Endodermal cell (in vitro differentiated cells): ENCODE results near the gene RBMS3. TPM values are rescaled to one million over a fixed set of nuclear protein-coding genes. Genes with fewer than 3 reads are reported as not detected.

Experiments
- DNase-seq: peaks from one replicate; pipeline ENCODE4 v3.0.0-alpha.2; 2017
- H3K27ac ChIP-seq: 2 replicates; pipeline ENCODE4 v1.5.1; 2013; ENCODE audit warnings: mild to moderate bottlenecking, low read depth, low read length, moderate library complexity
- H3K27me3 ChIP-seq: 2 replicates; pipeline ENCODE4 v1.6.1; 2013; ENCODE audit warnings: mild to moderate bottlenecking, low read length, moderate library complexity; ENCODE audit not compliant: insufficient read depth, control insufficient read depth, poor library complexity, severe bottlenecking
- H3K36me3 ChIP-seq: 2 replicates; pipeline ENCODE4 v1.7.0; 2013; ENCODE audit warnings: mild to moderate bottlenecking, low read length, moderate library complexity; ENCODE audit not compliant: control insufficient read depth, insufficient read depth
- H3K4me1 ChIP-seq: one replicate; pipeline ENCODE4 v1.7.0; 2013; ENCODE audit warnings: low read length; ENCODE audit not compliant: control insufficient read depth, insufficient read depth
- H3K4me3 ChIP-seq: 2 replicates; pipeline ENCODE4 v1.5.1; 2013; ENCODE audit warnings: mild to moderate bottlenecking, low read length, moderate library complexity
- H3K9ac ChIP-seq: 2 replicates; pipeline ENCODE4 v1.6.1; 2013; ENCODE audit warnings: mild to moderate bottlenecking, low read length, moderate library complexity; ENCODE audit not compliant: poor library complexity, severe bottlenecking; ENCODE audit errors: extremely low read depth
- H3K9me3 ChIP-seq: 2 replicates; pipeline ENCODE4 v1.6.1; 2013; ENCODE audit warnings: mild to moderate bottlenecking, low read length, moderate library complexity; ENCODE audit not compliant: control insufficient read depth
- H3K27ac Mint-ChIP-seq: 2 replicates; pipeline ENCODE4 v1.8.0; 2020; ENCODE audit warnings: mixed read lengths
- H3K27me3 Mint-ChIP-seq: 2 replicates; pipeline ENCODE4 v1.8.0; 2021; ENCODE audit warnings: mild to moderate bottlenecking, mixed read lengths; ENCODE audit not compliant: insufficient read depth
- H3K36me3 Mint-ChIP-seq: 2 replicates; pipeline ENCODE4 v1.8.0; 2020; ENCODE audit warnings: low read depth, mixed read lengths
- H3K4me1 Mint-ChIP-seq: 2 replicates; pipeline ENCODE4 v1.8.0; 2020; ENCODE audit warnings: mixed read lengths
- H3K4me3 Mint-ChIP-seq: 2 replicates; pipeline ENCODE4 v1.8.0; 2020; ENCODE audit warnings: mild to moderate bottlenecking, moderate library complexity, mixed read lengths
- H3K9me3 Mint-ChIP-seq: 2 replicates; pipeline ENCODE4 v1.8.0; 2020; ENCODE audit warnings: mild to moderate bottlenecking, mixed read lengths
- CTCF ChIP-seq: fragments of 200-600 bp; sonication (generic); conservative IDR thresholded peaks from 2 replicates; pipeline ENCODE4 v1.5.0; 2021; ENCODE audit warnings: antibody characterized with exemption, mild to moderate bottlenecking
- WGBS, 2 experiments: methylation state at CpG; one replicate each; pipeline versions ENCODE4 v1.1.5 to v1.1.7; 2013; ENCODE audit warnings: missing lambda C conversion rate in 2 of 2, mixed read lengths in 1 of 2; ENCODE audit not compliant: insufficient coverage in 1 of 2, insufficient read length in 1 of 2; 5-methylcytosine and 5-hydroxymethylcytosine counted together
- total RNA-seq, 2 donors: library from RNA; stranded (reverse); fragmentation: NEBNext Ultra II Directional in 1 of 2; extraction: Animal tissue kit (Norgen Biotek cat#: 25700) in 1 of 2; gene quantifications; 2 replicates in 1 of 2; 3 replicates in 1 of 2; pipeline ENCODE4 v1.2.1, GENCODE V29; 2021

Gene RBMS3
- total RNA-seq, 2 donors from 2014 or later = 2.0 to 7.3 TPM

GRCh38 chr3:29335943-29336342, 55.1 kb downstream of the RBMS3 start:
- H3K4me3 ChIP-seq = no peak overlapping the region
- 83 to 86% methylated on average over 2 to 4 of the region's 4 CpGs for WGBS, 2 experiments
- H3K4me1 ChIP-seq = peaks cover 3% of the 10 kb centered on the region
- Mint-ChIP-seq H3K4me1 (peaks cover 14% of the 10 kb centered on the region), H3K4me3 (no peak overlapping the region), H3K27ac (peak overlapping the region; percentile 88), H3K36me3 (no peaks in the 10 kb centered on the region), H3K9me3 (no peaks in the 10 kb centered on the region), H3K27me3 (no peaks in the 10 kb centered on the region)
- H3K9me3 ChIP-seq = no peaks in the 10 kb centered on the region
- H3K9ac ChIP-seq = no peak overlapping the region
- peak overlapping the region; percentile 67 for H3K27ac ChIP-seq
- no peaks in the 10 kb centered on the region for H3K36me3 ChIP-seq
- DNase-seq = no peak
- TF ChIP-seq CTCF = no peak
- no peaks in the 10 kb centered on the region for H3K27me3 ChIP-seq

- no peak for TF ChIP-seq CTCF
- Histone ChIP-seq H3K27ac (no peak overlapping the region), H3K4me1 (peaks cover 3% of the 10 kb centered on the region), H3K9me3 (no peaks in the 10 kb centered on the region), H3K4me3 (no peak overlapping the region), H3K36me3 (no peaks in the 10 kb centered on the region), H3K9ac (no peak overlapping the region), H3K27me3 (no peaks in the 10 kb centered on the region)
- Mint-ChIP-seq H3K9me3 (no peaks in the 10 kb centered on the region), H3K36me3 (no peaks in the 10 kb centered on the region), H3K4me1 (peaks cover 14% of the 10 kb centered on the region), H3K27me3 (no peaks in the 10 kb centered on the region), H3K4me3 (no peak overlapping the region), H3K27ac (peak overlapping the region; percentile 73)
- DNase-seq = no peak
Observed at GRCh38 chr3:29337565-29337964, 56.7 kb downstream of the RBMS3 start.

- no peak for DNase-seq
- Histone ChIP-seq H3K36me3 (no peaks in the 10 kb centered on the region), H3K9ac (no peak overlapping the region), H3K4me1 (peaks cover 3% of the 10 kb centered on the region), H3K27me3 (no peaks in the 10 kb centered on the region), H3K27ac (no peak overlapping the region), H3K9me3 (no peaks in the 10 kb centered on the region), H3K4me3 (no peak overlapping the region)
- Mint-ChIP-seq H3K4me1 (peaks cover 14% of the 10 kb centered on the region), H3K27me3 (no peaks in the 10 kb centered on the region), H3K27ac (no peak overlapping the region), H3K9me3 (no peaks in the 10 kb centered on the region), H3K36me3 (no peaks in the 10 kb centered on the region), H3K4me3 (no peak overlapping the region)
- TF ChIP-seq CTCF = no peak
Observed at GRCh38 chr3:29338377-29338776, 57.5 kb downstream of the RBMS3 start.
